ENCODE data around the gene EMSY. TPM values are rescaled to one million over a fixed set of nuclear protein-coding genes. Genes with fewer than 3 reads are reported as not detected.

Gene EMSY
- total and polyA plus RNA-seq, 2 donors (not counting 1 experiment from before 2014, with no cell fraction given), result 27.4 to 59.7 TPM

GRCh38 chr11:76424891-76425290 is 19.9 kb upstream of the EMSY start:
- Histone ChIP-seq H3K4me1 (ENCODE audit: control insufficient read depth in 2 of 2, insufficient read depth in 2 of 2, low read length in 2 of 2) (peaks cover 0 to 3% of the 10 kb centered on the region in 2 donors), H4K20me1 (ENCODE audit: control insufficient read depth, insufficient read depth, low read length, poor library complexity, severe bottlenecking) (no peaks in the 10 kb centered on the region), H3K27ac (ENCODE audit: low read length in 2 of 2) (no peak overlapping the region), H3K4me2 (replicated peaks; ENCODE audit: low read depth, low read length, poor library complexity, severe bottlenecking) (no peak overlapping the region), H3K36me3 (replicated peaks in 1 of 2; ENCODE audit: control extremely low read depth in 1 of 2, control insufficient read depth in 1 of 2, extremely low read depth in 1 of 2, insufficient read depth in 2 of 2, low read length in 1 of 2) (no peaks in the 10 kb centered on the region), H3K9ac (ENCODE audit: low read length) (no peak overlapping the region), H3K79me2 (ENCODE audit: control insufficient read depth, insufficient read depth, low read length) (no peaks in the 10 kb centered on the region), H3K27me3 (replicated peaks in 1 of 4; ENCODE audit: control extremely low read depth in 1 of 4, control insufficient read depth in 3 of 4, insufficient read depth in 4 of 4, low read length in 3 of 4) (no peaks in the 10 kb centered on the region), H3K9me3 (ENCODE audit: control extremely low read depth in 1 of 3, control insufficient read depth in 2 of 3, insufficient read depth in 1 of 3, low read length in 2 of 3) (no peaks in the 10 kb centered on the region), H2AFZ (ENCODE audit: insufficient read depth, low read depth, low read length, poor library complexity, severe bottlenecking) (no peak overlapping the region), H3K4me3 (ENCODE audit: control extremely low read depth in 1 of 5, extremely low read depth in 1 of 5, insufficient read depth in 1 of 5, low read depth in 2 of 5, low read length in 4 of 5) (no peak overlapping the region)
- ATAC-seq (ENCODE audit: low read depth) (no peak), DNase-seq (no peak)
- peaks cover 6% of the 10 kb centered on the region for H3K27me3 Mint-ChIP-seq
- 92% methylated on average over 1 of the region's 2 CpGs for WGBS (ENCODE audit: insufficient coverage)
- intact Hi-C loops (cut with micrococcal nuclease), result no loop called here
- ChIA-PET CTCF (no interaction called here), POLR2A (no interaction called here)
- H3K27ac Mint-ChIP-seq, result no peak overlapping the region
- peaks cover 4% of the 10 kb centered on the region for H3K4me1 Mint-ChIP-seq
- H3K4me3 Mint-ChIP-seq, result no peak overlapping the region
- no peaks in the 10 kb centered on the region for H3K9me3 Mint-ChIP-seq (ENCODE audit: insufficient read depth)
- no peak for TF ChIP-seq EZH2 (IDR thresholded peaks at IDR 0.05; ENCODE audit: borderline replicate concordance, insufficient read depth, low read depth, low read length, poor library complexity, severe bottlenecking)
- TF ChIP-seq, protein P1, sequence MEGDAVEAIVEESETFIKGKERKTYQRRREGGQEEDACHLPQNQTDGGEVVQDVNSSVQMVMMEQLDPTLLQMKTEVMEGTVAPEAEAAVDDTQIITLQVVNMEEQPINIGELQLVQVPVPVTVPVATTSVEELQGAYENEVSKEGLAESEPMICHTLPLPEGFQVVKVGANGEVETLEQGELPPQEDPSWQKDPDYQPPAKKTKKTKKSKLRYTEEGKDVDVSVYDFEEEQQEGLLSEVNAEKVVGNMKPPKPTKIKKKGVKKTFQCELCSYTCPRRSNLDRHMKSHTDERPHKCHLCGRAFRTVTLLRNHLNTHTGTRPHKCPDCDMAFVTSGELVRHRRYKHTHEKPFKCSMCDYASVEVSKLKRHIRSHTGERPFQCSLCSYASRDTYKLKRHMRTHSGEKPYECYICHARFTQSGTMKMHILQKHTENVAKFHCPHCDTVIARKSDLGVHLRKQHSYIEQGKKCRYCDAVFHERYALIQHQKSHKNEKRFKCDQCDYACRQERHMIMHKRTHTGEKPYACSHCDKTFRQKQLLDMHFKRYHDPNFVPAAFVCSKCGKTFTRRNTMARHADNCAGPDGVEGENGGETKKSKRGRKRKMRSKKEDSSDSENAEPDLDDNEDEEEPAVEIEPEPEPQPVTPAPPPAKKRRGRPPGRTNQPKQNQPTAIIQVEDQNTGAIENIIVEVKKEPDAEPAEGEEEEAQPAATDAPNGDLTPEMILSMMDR (IDR thresholded peaks at IDR 0.05), result no peak

GRCh38 chr11:76426660-76427059 is 18.2 kb upstream of the EMSY start:
- H3K27me3 Mint-ChIP-seq, result peaks cover 6% of the 10 kb centered on the region
- no peaks in the 10 kb centered on the region for H3K79me2 ChIP-seq (ENCODE audit: control insufficient read depth, insufficient read depth, low read length)
- H3K9me3 ChIP-seq (ENCODE audit: control extremely low read depth in 1 of 3, control insufficient read depth in 2 of 3, insufficient read depth in 1 of 3, low read length in 2 of 3), result no peaks in the 10 kb centered on the region
- ChIA-PET POLR2A (no interaction called here), CTCF (no interaction called here)
- DNase-seq, result no peak
- ATAC-seq (ENCODE audit: low read depth), result no peak
- H3K27me3 ChIP-seq (replicated peaks in 1 of 4; ENCODE audit: control extremely low read depth in 1 of 4, control insufficient read depth in 3 of 4, insufficient read depth in 4 of 4, low read length in 3 of 4), result no peaks in the 10 kb centered on the region
- H3K9me3 Mint-ChIP-seq (ENCODE audit: insufficient read depth), result no peaks in the 10 kb centered on the region
- no peaks in the 10 kb centered on the region for H3K36me3 ChIP-seq (replicated peaks in 1 of 2; ENCODE audit: control extremely low read depth in 1 of 2, control insufficient read depth in 1 of 2, extremely low read depth in 1 of 2, insufficient read depth in 2 of 2, low read length in 1 of 2)
- H3K27ac ChIP-seq (ENCODE audit: low read length in 2 of 2), result no peak overlapping the region
- peaks cover 4% of the 10 kb centered on the region for H3K4me1 Mint-ChIP-seq
- no peak overlapping the region for H3K4me3 ChIP-seq (ENCODE audit: control extremely low read depth in 1 of 5, extremely low read depth in 1 of 5, insufficient read depth in 1 of 5, low read depth in 2 of 5, low read length in 4 of 5)
- peaks cover 0 to 3% of the 10 kb centered on the region in 2 donors for H3K4me1 ChIP-seq (ENCODE audit: control insufficient read depth in 2 of 2, insufficient read depth in 2 of 2, low read length in 2 of 2)
- H3K27ac Mint-ChIP-seq, result no peak overlapping the region
- no peaks in the 10 kb centered on the region for H4K20me1 ChIP-seq (ENCODE audit: control insufficient read depth, insufficient read depth, low read length, poor library complexity, severe bottlenecking)
- no peak overlapping the region for H3K4me3 Mint-ChIP-seq
- intact Hi-C loops (cut with micrococcal nuclease), result no loop called here
- TF ChIP-seq, protein P1 (IDR thresholded peaks at IDR 0.05), result no peak
- TF ChIP-seq EZH2 (IDR thresholded peaks at IDR 0.05; ENCODE audit: borderline replicate concordance, insufficient read depth, low read depth, low read length, poor library complexity, severe bottlenecking), result no peak
- H3K9ac ChIP-seq (ENCODE audit: low read length), result no peak overlapping the region
- no peak overlapping the region for H3K4me2 ChIP-seq (replicated peaks; ENCODE audit: low read depth, low read length, poor library complexity, severe bottlenecking)
- no peak overlapping the region for H2AFZ ChIP-seq (ENCODE audit: insufficient read depth, low read depth, low read length, poor library complexity, severe bottlenecking)
